Right lobe of liver (tissue), 6 donors: Measurements from ENCODE around the gene CTRB1. TPM values are rescaled to one million over a fixed set of nuclear protein-coding genes. Genes with fewer than 3 reads are reported as not detected.

ENCODE experiments used
- ATAC-seq, 4 donors: fragments of 200-7000 bp; cut with Tn5 transposase; one replicate each; pipeline ENCODE4 v1.9.1; 2020; ENCODE audit warnings: mild to moderate bottlenecking in 4 of 4, moderate library complexity in 4 of 4
- DNase-seq, 3 donors: peaks; one replicate each; pipeline ENCODE4 v3.0.0-alpha.2; 2020
- H3K27ac ChIP-seq, 3 donors: fragments of 200-600 bp; one replicate each; pipeline ENCODE4 v1.8.0; 2022
- H3K27me3 ChIP-seq, 2 donors: fragments of 200-600 bp; one replicate each; pipeline ENCODE4 v1.8.0; 2022
- H3K36me3 ChIP-seq, 4 donors: fragments of 200-600 bp; sonication (generic) in 1 of 4; one replicate each; pipeline versions ENCODE4 v1.5.1 to v1.8.0; 2017 to 2022; ENCODE audit warnings: control low read depth in 1 of 4
- H3K4me1 ChIP-seq, 4 donors: fragments of 200-600 bp; sonication (generic) in 1 of 4; one replicate each; pipeline versions ENCODE4 v1.5.1 to v1.8.0; 2017 to 2022; ENCODE audit warnings: control low read depth in 1 of 4
- H3K4me3 ChIP-seq, 3 donors: fragments of 200-600 bp; one replicate each; pipeline ENCODE4 v1.8.0; 2022
- H3K9me3 ChIP-seq, 4 donors: fragments of 200-600 bp; sonication (generic) in 1 of 4; one replicate each; pipeline versions ENCODE4 v1.5.1 to v1.8.0; 2017 to 2022; ENCODE audit warnings: control low read depth in 1 of 4
- CTCF ChIP-seq, 4 donors: fragments of 200-600 bp in 3 of 4; fragments of 450-650 bp in 1 of 4; IDR thresholded peaks; one replicate each; pipeline versions ENCODE4 v1.5.1 to v1.8.0; 2016 to 2022; ENCODE audit warnings: antibody characterized with exemption in 4 of 4, mild to moderate bottlenecking in 2 of 4
- POLR2A ChIP-seq: fragments of 450-650 bp; IDR thresholded peaks from one replicate; pipeline ENCODE4 v1.6.1; 2017; ENCODE audit warnings: antibody characterized with exemption, mild to moderate bottlenecking
- WGBS: methylation state at CpG from one replicate; pipeline ENCODE4 v1.1.6; 2018; ENCODE audit warnings: low coverage, low lambda C conversion rate; ENCODE audit not compliant: insufficient coverage; ENCODE audit errors: missing lambda C conversion rate; 5-methylcytosine and 5-hydroxymethylcytosine counted together
- intact Hi-C, 2 donors: fragments of 100-400 bp; cut with DNase I; formaldehyde crosslinking; loops; one replicate each; pipeline versions ENCODE4 v1.11.2 to v1.14.1; 2022
- total RNA-seq, 6 experiments: library from RNA; depleted of rRNA in 2 of 6; stranded (reverse); fragments of >200 nt in 2 of 6; fragmentation: NEBNext Ultra II Directional in 3 of 6; extraction: Animal tissue kit (Norgen Biotek cat#: 25700) in 3 of 6; gene quantifications; one replicate each; pipeline versions ENCODE4 v1.1.0 to v1.2.4, GENCODE V29; 2016 to 2023
- donor health status: DM: no; HTN: yes; CAD: no.
- donor health status: DM: no; HTN: no; CAD: no.
- donor health status: DM: no; HTN: no; CAD: no.
- donor health status: DM: no; HTN: yes; CAD: no.
- donor health status: DM: no; HTN: yes; CAD: no.

Gene CTRB1
- total RNA-seq, 6 experiments from 2014 or later = not detected

GRCh38 chr16:75243667-75244224, 25.0 kb downstream of the CTRB1 start:
- intact Hi-C loops = no loop called here
- DNase-seq (no peak), ATAC-seq (no peak)
- peaks cover 0 to 35% (median 13%) of the 10 kb centered on the region in 4 donors for H3K4me1 ChIP-seq
- H3K4me3 ChIP-seq = no peak overlapping the region
- H3K27ac ChIP-seq = peak overlapping the region in 1 of 3 donors; percentile 85
- no peak for TF ChIP-seq POLR2A
- TF ChIP-seq CTCF (IDR thresholded peaks at IDR 0.05) = no peak
- peaks cover 0 to 13% (median 5%) of the 10 kb centered on the region in 4 donors for H3K36me3 ChIP-seq
- no peaks in the 10 kb centered on the region for H3K9me3 ChIP-seq
- H3K27me3 ChIP-seq = no peaks in the 10 kb centered on the region
- WGBS = 80% methylated on average over 1 of the region's 20 CpGs

- DNase-seq (peak in 1 of 3 donors; percentile 44), ATAC-seq (no peak)
- Histone ChIP-seq H3K9me3 (no peaks in the 10 kb centered on the region), H3K27ac (peak overlapping the region; percentile 75 to 85 (median 83)), H3K27me3 (no peaks in the 10 kb centered on the region), H3K4me1 (peaks cover 0 to 38% (median 15%) of the 10 kb centered on the region in 4 donors), H3K4me3 (no peak overlapping the region), H3K36me3 (peaks cover 0 to 13% (median 5%) of the 10 kb centered on the region in 4 donors)
- intact Hi-C loops = no loop called here
- WGBS = no CpG with 5 or more reads among the region's 7 CpGs
- TF ChIP-seq POLR2A = no peak
- TF ChIP-seq CTCF (IDR thresholded peaks at IDR 0.05) = no peak
Observed at GRCh38 chr16:75244225-75244809, 25.5 kb downstream of the CTRB1 start.

- Histone ChIP-seq H3K4me1 (peaks cover 0 to 46% (median 19%) of the 10 kb centered on the region in 4 donors), H3K36me3 (peaks cover 0 to 13% (median 5%) of the 10 kb centered on the region in 4 donors), H3K4me3 (no peak overlapping the region), H3K27ac (peak overlapping the region; percentile 75 to 85 (median 83)), H3K27me3 (no peaks in the 10 kb centered on the region), H3K9me3 (no peaks in the 10 kb centered on the region)
- DNase-seq (peak; percentile 88 to 90 (median 90)), ATAC-seq (peak; percentile 73 to 81 (median 78))
- TF ChIP-seq CTCF (IDR thresholded peaks at IDR 0.05) (no peak), POLR2A (peak; percentile 63)
- 21% methylated on average over 13 of the region's 25 CpGs for WGBS
- intact Hi-C loops = no loop called here
Observed at GRCh38 chr16:75244844-75245758, 26.3 kb downstream of the CTRB1 start.

- 92% methylated on average over 2 of the region's 12 CpGs for WGBS
- intact Hi-C loops = no loop called here
- DNase-seq (no peak), ATAC-seq (no peak)
- H3K4me1 ChIP-seq = peaks cover 0 to 53% (median 19%) of the 10 kb centered on the region in 4 donors
- no peak overlapping the region for H3K4me3 ChIP-seq
- peaks cover 0 to 9% (median 4%) of the 10 kb centered on the region in 4 donors for H3K36me3 ChIP-seq
- H3K27me3 ChIP-seq = no peaks in the 10 kb centered on the region
- H3K27ac ChIP-seq = peak overlapping the region in 2 of 3 donors; percentile 75 to 85
- TF ChIP-seq CTCF (IDR thresholded peaks at IDR 0.05) (no peak), POLR2A (no peak)
- H3K9me3 ChIP-seq = no peaks in the 10 kb centered on the region
Observed at GRCh38 chr16:75246504-75247205, 27.9 kb downstream of the CTRB1 start.
